GM23338 (cell line): Measurements from ENCODE around the gene TIMM23.
"Not testable (repeated sequence)": the region's sequence is repeated elsewhere in the genome, so short reads cannot be mapped to it uniquely, and the experiment has no call there.

ENCODE experiments used
- CREB1 ChIP-seq: fragments of 250-450 bp; sonication (Bioruptor Pico); IDR thresholded peaks from 2 replicates; pipeline ENCODE4 v1.5.0; 2020; ENCODE audit warnings: low read depth, mild to moderate bottlenecking, moderate library complexity
- CTCF ChIP-seq, 2 experiments: fragments of 200-600 bp in 1 of 2; sonication (generic) in 1 of 2; conservative IDR thresholded peaks; 2 replicates each; pipeline versions ENCODE4 v1.5.1 to v1.6.1; 2016 to 2017; ENCODE audit warnings: antibody characterized with exemption in 2 of 2, low read depth in 2 of 2, mild to moderate bottlenecking in 2 of 2, moderate library complexity in 1 of 2
- ETS1 ChIP-seq: IDR thresholded peaks from 2 replicates; pipeline ENCODE4 v1.6.1; 2016; ENCODE audit warnings: antibody characterized with exemption
- EZH2 ChIP-seq: fragments of 200-600 bp; sonication (generic); IDR thresholded peaks from one replicate; pipeline ENCODE4 v1.8.0; 2017; ENCODE audit warnings: antibody characterized with exemption, mild to moderate bottlenecking, low read depth; ENCODE audit not compliant: unreplicated experiment
- EZH2phosphoT487 ChIP-seq: fragments of 200-600 bp; sonication (generic); IDR thresholded peaks from one replicate; pipeline ENCODE4 v1.8.1; 2018; ENCODE audit warnings: antibody characterized with exemption; ENCODE audit not compliant: unreplicated experiment
- POLR2AphosphoS5 ChIP-seq: IDR thresholded peaks from 2 replicates; pipeline ENCODE4 v1.6.1; 2016; ENCODE audit warnings: antibody characterized with exemption, low read depth
- TF ChIP-seq, protein P1 (sequence below): IDR thresholded peaks from one replicate; pipeline ENCODE4 v1.6.1; 2018; ENCODE audit warnings: antibody characterized with exemption; ENCODE audit not compliant: unreplicated experiment

DNA sequence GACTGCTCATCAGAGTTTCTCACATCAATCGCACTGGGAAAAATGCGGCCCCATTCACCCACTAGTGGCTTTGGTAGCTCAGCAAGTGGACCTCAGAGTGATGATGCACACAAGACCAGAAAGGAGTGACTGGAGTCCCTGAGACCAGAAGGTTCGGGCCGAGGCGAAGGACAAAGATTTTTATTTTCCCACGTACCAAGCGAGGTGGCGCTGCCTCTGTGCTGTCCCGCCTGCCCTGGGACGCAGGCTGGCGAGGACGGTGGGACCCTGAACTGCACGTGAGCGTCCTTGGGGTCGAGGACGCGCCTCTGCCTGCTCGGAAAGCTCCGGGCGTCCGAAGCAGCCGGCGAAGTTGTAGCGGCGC is 565 bp upstream of the TIMM23 start:
- peak in 1 of 2 experiments; percentile 19; a peak in 1 of 4 replicates for TF ChIP-seq CTCF (conservative IDR thresholded peaks at IDR 0.05; ENCODE audit: low read depth in 2 of 2)
- not testable (repeated sequence) for TF ChIP-seq EZH2, POLR2AphosphoS5, EZH2phosphoT487, CREB1, ETS1
- TF ChIP-seq, protein P1, sequence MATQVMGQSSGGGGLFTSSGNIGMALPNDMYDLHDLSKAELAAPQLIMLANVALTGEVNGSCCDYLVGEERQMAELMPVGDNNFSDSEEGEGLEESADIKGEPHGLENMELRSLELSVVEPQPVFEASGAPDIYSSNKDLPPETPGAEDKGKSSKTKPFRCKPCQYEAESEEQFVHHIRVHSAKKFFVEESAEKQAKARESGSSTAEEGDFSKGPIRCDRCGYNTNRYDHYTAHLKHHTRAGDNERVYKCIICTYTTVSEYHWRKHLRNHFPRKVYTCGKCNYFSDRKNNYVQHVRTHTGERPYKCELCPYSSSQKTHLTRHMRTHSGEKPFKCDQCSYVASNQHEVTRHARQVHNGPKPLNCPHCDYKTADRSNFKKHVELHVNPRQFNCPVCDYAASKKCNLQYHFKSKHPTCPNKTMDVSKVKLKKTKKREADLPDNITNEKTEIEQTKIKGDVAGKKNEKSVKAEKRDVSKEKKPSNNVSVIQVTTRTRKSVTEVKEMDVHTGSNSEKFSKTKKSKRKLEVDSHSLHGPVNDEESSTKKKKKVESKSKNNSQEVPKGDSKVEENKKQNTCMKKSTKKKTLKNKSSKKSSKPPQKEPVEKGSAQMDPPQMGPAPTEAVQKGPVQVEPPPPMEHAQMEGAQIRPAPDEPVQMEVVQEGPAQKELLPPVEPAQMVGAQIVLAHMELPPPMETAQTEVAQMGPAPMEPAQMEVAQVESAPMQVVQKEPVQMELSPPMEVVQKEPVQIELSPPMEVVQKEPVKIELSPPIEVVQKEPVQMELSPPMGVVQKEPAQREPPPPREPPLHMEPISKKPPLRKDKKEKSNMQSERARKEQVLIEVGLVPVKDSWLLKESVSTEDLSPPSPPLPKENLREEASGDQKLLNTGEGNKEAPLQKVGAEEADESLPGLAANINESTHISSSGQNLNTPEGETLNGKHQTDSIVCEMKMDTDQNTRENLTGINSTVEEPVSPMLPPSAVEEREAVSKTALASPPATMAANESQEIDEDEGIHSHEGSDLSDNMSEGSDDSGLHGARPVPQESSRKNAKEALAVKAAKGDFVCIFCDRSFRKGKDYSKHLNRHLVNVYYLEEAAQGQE = not testable (repeated sequence)
